ENCODE results near the gene CDC40.
"Not testable (repeated sequence)": the region's sequence is repeated elsewhere in the genome, so short reads cannot be mapped to it uniquely, and the experiment has no call there.

The CDC40 gene

DNA sequence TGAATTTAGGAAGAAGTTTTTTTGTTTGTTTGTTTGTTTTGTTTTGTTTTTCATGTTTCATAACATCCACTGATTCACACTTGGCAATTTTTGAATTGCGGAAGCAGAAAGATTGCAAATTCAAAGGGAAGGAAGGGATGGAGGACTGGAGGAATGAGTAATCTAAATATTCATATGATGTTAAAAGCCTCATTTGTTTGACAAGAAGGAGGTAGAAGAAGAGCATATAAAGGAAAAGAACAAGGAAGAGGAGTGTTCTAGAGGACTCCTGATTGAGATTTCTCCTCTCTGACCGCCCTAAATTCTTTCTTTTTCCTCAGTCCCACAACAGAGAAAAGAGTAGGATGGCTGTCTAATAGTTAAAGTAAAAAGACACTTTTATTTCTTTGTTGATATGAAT, 89.4 kb downstream of the CDC40 start:
- no peak for DNase-seq (ENCODE audit: low spot score)
- FAIRE-seq, result no peak

DNA sequence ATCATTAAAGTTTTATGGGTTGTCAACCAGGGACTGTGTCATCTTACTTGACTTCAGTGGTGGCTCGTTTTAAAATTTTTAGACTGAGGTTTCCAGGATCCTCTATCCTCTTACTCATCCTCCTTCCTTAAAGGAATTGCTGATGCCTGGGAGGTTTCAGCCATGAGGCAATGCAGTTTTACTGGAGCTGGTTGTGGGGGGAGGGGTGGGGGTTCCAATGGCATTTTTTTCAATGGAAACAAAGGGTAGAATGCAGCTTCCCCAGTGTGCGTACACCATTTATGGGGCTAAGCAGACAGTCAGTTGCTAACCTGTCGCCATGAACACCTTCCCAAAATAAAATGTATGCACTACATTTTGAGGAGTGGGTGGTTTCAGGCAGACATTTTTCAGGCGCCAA, 89.9 kb downstream of the CDC40 start:
- FAIRE-seq, result no peak
- no peak for DNase-seq (ENCODE audit: low spot score)

DNA sequence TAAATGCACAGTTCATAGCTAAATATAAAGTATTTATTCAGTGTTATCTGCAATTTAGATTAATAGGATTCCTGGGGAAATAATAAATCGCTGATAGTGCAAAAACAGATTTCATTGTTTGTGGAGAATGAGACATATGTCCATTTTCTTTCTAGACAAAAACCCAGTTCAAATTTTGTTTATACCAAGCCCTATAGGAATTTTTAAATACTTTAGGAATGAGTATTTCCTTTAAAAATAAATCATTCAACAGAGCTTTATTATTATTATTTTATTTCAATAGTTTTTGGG, 91.5 kb downstream of the CDC40 start:
- FAIRE-seq, result no peak
- DNase-seq (ENCODE audit: low spot score), result no peak

DNA sequence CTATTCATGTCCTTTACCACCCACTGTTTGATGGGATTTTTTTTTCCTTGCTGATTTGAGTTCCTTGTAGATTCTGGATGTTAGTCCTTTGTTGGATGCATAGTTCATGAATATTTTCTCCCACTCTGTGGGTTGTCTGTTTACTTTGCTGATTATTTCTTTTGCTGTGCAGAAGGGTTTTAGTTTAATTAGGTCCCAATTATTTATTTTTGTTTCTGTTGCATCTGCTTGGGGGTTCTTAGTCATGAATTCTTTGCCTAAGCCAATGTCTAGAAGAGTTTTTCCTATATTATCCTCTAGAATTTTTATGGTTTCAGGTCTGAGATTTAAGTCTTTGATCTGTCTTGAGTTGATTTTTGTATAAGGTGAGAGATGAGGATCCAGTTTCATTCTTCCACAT, 92.6 kb downstream of the CDC40 start:
- not testable (repeated sequence) for FAIRE-seq; DNase-seq (ENCODE audit: low spot score)

DNA sequence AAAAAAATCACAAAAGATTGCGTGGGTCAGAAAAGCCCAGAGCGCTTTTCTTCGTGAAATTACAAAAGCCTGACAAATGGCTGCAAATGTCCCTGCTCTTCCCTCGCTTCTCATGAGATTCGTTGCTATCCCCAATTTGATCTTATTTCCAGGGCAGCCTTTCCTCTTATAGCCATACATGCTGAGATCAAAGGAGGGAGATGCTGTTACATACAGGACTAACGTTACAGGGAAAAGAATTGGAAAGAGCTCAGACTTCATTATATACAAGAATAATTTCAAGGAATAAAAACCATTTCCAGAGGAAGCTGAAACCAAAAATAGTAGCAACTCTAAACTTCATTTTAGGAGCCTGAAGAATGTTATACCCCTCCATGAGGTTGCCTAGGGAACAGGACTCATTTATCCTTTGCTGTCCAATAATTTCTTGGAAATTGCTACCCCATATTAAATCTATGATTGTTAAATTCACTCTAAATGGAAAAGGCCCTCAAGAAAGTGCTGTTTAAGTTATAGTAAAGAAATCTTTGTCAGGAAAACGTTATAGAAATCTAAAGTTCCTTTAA, 97.0 kb downstream of the CDC40 start:
- DNase-seq (ENCODE audit: low spot score) (no peak), FAIRE-seq (no peak)
